Fibroblast of lung (primary cell): Measurements from ENCODE around the gene INAFM1.
A peak's percentile ranks its signal among the peaks of the same experiment; 100 is the strongest.

Experiments
- CTCF ChIP-seq, 2 donors: IDR thresholded peaks in 1 of 2; conservative IDR thresholded peaks in 1 of 2; 1 replicate in 1 of 2; 2 replicates in 1 of 2; pipeline ENCODE4 v1.5.1; 2011 to 2012; ENCODE audit warnings: low read length in 2 of 2, control low read depth in 1 of 2, inconsistent platforms in 1 of 2, low read depth in 1 of 2, mild to moderate bottlenecking in 1 of 2
- EZH2 ChIP-seq: IDR thresholded peaks from 2 replicates; pipeline ENCODE4 v1.5.1; 2012; ENCODE audit warnings: low read length, control low read depth, mild to moderate bottlenecking; ENCODE audit errors: missing control alignments

- TF ChIP-seq EZH2, result no peak
- TF ChIP-seq CTCF (conservative IDR thresholded peaks at IDR 0.05 in 1 of 2, IDR thresholded peaks at IDR 0.05 in 1 of 2; ENCODE audit: low read depth in 1 of 2, low read length in 2 of 2), result peak; percentile 78 to 91
Measured at GRCh38 chr19:47284324-47284899, 9.7 kb downstream of the INAFM1 start.
